ENCODE measurements around the gene IQSEC1. TPM values are rescaled to one million over a fixed set of nuclear protein-coding genes. Genes with fewer than 3 reads are reported as not detected.

Gene IQSEC1
- total RNA-seq, 1 donor from 2014 or later, result 41.7 TPM

DNA sequence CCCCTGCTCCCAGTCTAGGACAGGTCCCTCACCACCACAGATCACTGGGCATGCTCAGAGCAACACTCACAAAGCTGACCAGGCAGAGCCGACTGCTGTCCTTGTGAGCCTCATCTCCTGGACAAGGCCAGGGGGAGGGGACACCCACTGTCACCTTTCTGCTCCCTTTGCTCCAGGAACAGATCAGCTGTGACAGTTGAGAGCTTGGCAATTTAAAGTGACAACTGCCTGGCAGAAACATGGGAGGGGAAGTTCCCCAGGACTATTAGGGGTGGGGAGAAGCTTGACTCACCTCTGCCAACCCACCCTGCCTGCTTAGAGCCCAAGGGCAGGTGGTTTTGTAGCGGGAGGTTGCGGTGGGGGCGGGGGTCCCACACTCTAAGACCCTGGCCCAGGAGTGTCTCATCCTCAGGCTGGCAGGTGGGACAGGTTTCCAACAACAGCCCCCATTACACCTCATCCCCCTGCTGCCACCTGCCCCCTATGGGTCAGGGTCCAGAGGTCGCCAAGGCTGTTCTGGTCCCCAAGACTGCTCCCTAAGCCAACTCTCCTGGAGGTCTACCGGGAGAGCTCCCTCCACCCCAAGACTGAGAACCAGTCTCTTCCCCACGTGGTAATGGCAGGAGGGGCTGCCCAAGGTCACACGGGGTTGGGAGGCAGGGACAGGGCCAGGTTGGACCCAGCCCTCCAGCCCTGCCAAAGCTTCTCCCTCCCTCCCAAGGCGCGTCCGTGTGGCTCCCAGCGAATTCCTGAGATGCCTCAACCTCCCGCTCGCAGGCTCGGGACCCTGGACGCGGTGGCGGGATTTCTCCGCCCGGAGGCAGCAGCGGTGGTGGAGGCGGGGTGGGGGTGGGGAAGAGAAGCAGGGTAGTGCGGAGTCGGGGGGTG lies 80.4 kb downstream of the IQSEC1 start:
- peak in 1 of 2 experiments; percentile 70 for DNase-seq (ENCODE audit: low spot score in 2 of 2, unreplicated experiment in 2 of 2)
- peak overlapping the region; percentile 50 for H3K27ac Mint-ChIP-seq
- peak overlapping the region; percentile 62 for H3K4me3 Mint-ChIP-seq
- peaks cover 5% of the 10 kb centered on the region for H3K4me1 Mint-ChIP-seq
- H3K9me3 Mint-ChIP-seq, result no peaks in the 10 kb centered on the region
- no peaks in the 10 kb centered on the region for H3K36me3 Mint-ChIP-seq
- H3K27me3 Mint-ChIP-seq (ENCODE audit: low read depth), result peaks cover 9% of the 10 kb centered on the region
- TF ChIP-seq, protein P1, sequence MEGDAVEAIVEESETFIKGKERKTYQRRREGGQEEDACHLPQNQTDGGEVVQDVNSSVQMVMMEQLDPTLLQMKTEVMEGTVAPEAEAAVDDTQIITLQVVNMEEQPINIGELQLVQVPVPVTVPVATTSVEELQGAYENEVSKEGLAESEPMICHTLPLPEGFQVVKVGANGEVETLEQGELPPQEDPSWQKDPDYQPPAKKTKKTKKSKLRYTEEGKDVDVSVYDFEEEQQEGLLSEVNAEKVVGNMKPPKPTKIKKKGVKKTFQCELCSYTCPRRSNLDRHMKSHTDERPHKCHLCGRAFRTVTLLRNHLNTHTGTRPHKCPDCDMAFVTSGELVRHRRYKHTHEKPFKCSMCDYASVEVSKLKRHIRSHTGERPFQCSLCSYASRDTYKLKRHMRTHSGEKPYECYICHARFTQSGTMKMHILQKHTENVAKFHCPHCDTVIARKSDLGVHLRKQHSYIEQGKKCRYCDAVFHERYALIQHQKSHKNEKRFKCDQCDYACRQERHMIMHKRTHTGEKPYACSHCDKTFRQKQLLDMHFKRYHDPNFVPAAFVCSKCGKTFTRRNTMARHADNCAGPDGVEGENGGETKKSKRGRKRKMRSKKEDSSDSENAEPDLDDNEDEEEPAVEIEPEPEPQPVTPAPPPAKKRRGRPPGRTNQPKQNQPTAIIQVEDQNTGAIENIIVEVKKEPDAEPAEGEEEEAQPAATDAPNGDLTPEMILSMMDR (IDR thresholded peaks at IDR 0.05; ENCODE audit: unreplicated experiment), result no peak

DNA sequence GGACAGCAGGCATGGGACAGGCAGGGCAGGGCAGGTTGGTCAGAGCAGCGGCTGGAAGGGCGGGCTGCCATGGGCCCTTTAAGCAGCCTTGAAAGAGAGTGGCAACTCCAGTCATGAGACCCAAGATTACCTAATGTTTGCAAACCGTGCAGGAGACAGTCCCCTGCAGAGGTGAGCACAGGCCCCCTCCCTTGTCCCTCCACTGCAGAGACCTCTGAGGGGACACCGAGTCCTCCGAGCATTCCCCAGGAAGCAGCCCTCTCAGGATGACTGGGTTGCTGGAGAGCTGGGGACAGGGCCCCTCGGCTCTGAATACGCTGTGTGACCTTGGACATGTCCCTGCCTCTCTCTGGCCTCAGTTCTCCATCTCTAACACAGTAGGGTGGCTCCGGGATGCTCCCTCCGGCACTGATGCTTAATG lies 81.4 kb downstream of the IQSEC1 start:
- peaks cover 10% of the 10 kb centered on the region for H3K4me1 Mint-ChIP-seq
- H3K4me3 Mint-ChIP-seq, result no peak overlapping the region
- H3K27me3 Mint-ChIP-seq (ENCODE audit: low read depth), result peaks cover 9% of the 10 kb centered on the region

DNA sequence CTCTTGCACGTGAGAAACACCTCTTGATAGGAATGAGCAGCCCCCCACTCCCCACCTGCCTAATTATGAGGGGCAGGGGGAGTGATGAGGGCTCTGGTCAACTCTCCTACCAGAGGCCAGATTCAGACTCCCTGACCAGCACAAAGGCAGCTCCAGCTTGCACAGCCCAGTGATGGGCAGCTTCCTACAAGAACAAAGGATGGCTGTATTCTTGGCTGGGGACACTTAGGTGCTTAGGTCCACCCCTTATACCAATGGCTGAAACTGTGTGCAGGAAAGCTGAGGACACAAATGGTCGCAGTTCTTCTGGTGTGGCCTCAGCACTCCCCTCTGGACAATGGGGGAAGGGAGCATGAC lies 81.8 kb downstream of the IQSEC1 start:
- Mint-ChIP-seq H3K27ac (no peak overlapping the region), H3K4me1 (peaks cover 10% of the 10 kb centered on the region), H3K4me3 (no peak overlapping the region), H3K36me3 (peaks cover 6% of the 10 kb centered on the region), H3K9me3 (peaks cover 6% of the 10 kb centered on the region), H3K27me3 (ENCODE audit: low read depth) (peaks cover 9% of the 10 kb centered on the region)
- no peak for DNase-seq (ENCODE audit: low spot score in 2 of 2, unreplicated experiment in 2 of 2)
- TF ChIP-seq, protein P1 (IDR thresholded peaks at IDR 0.05; ENCODE audit: unreplicated experiment), result no peak

More for the DNA sequence above, 81.4 kb downstream of the IQSEC1 start:
- H3K36me3 Mint-ChIP-seq, result peaks cover 6% of the 10 kb centered on the region
- DNase-seq (ENCODE audit: low spot score in 2 of 2, unreplicated experiment in 2 of 2), result no peak
- peaks cover 6% of the 10 kb centered on the region for H3K9me3 Mint-ChIP-seq
- no peak overlapping the region for H3K27ac Mint-ChIP-seq
- TF ChIP-seq, protein P1 (IDR thresholded peaks at IDR 0.05; ENCODE audit: unreplicated experiment), result no peak

DNA sequence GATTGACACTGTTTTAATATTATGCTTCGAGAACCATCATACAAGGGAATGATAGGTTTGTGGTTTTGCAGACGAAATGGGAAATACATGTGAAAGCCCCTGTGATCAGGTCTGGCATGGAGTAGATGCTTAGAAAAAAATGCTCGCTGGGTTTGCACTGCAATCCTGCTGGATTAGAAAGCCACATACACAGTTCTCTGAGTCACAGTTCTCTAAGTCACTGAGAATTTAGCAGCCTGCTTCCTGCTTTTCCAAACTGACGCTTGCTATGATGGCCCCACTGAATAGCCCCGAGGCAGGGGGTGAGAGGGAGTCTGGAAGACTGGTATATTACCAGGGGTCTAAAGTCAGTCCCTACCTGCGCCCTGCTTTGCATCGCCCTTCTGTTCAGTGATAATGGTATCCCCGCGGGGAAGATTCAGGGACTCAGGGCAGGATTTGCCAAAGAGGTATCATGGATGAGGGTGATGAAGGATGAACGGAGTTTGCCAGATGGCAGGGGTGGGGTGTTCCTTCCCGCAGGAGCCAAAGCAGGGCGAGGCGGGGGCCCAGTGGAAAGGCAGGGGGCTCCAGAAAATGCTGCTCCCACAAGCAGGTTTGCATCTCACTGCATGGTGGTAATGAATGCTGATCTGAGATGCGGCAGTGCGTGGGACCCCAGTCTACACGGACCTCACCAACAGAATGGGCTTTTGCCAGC lies 82.3 kb downstream of the IQSEC1 start:
- peaks cover 6% of the 10 kb centered on the region for H3K9me3 Mint-ChIP-seq
- TF ChIP-seq, protein P1 (IDR thresholded peaks at IDR 0.05; ENCODE audit: unreplicated experiment), result no peak
- H3K36me3 Mint-ChIP-seq, result peaks cover 6% of the 10 kb centered on the region
- no peak overlapping the region for H3K27ac Mint-ChIP-seq
- no peak for DNase-seq (ENCODE audit: low spot score in 2 of 2, unreplicated experiment in 2 of 2)
- H3K4me1 Mint-ChIP-seq, result peaks cover 10% of the 10 kb centered on the region
- no peak overlapping the region for H3K4me3 Mint-ChIP-seq
- H3K27me3 Mint-ChIP-seq (ENCODE audit: low read depth), result peaks cover 9% of the 10 kb centered on the region

DNA sequence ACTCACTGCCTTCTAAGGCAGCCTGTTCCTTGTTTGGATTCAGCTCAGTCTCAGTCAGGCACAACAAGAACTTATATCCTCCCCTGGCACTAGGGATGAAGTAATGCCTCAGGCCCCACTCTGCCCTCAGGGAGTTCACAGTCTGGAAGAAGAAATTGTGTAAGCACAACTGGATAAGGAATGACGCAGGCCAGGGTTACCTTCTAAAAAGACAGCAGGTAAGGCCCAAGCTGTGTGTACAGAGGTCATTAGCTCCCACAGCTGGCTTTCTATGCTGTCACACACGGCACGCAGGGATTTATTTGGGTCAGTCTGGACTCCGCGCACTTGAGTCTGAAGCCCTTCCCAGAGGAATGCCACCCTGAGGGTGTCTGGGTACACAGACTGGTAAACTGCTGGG lies 82.9 kb downstream of the IQSEC1 start:
- DNase-seq (ENCODE audit: low spot score in 2 of 2, unreplicated experiment in 2 of 2), result no peak
- TF ChIP-seq, protein P1 (IDR thresholded peaks at IDR 0.05; ENCODE audit: unreplicated experiment), result no peak
- H3K27me3 Mint-ChIP-seq (ENCODE audit: low read depth), result peaks cover 9% of the 10 kb centered on the region

More for the DNA sequence above, 82.9 kb downstream of the IQSEC1 start:
- Mint-ChIP-seq H3K4me3 (no peak overlapping the region), H3K9me3 (peaks cover 6% of the 10 kb centered on the region), H3K36me3 (peaks cover 6% of the 10 kb centered on the region), H3K4me1 (peaks cover 10% of the 10 kb centered on the region), H3K27ac (no peak overlapping the region)

Measured in mesothelial cell of epicardium (in vitro differentiated cells).